ENCODE results near the gene TRMT11.

DNA sequence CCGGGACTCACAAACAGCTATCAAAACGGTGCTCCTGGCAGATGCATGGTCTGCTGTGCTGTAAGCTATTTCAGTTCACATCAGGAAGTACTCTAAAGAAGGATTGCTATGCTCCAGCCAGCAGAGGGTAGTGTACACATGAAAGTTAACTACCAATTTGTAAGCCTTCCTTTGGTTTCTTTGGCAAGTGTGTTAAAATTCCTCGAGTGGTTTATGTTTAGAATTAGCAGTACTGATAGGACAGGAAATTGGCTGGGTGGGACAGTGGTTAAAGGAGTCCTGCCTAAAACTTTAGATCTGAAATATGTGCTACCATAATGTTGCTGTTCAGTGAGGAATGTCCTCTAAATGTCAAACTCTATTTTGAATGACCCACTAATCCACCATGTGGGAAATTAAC lies 47.4 kb downstream of the TRMT11 start:
- TF ChIP-seq, protein P1, sequence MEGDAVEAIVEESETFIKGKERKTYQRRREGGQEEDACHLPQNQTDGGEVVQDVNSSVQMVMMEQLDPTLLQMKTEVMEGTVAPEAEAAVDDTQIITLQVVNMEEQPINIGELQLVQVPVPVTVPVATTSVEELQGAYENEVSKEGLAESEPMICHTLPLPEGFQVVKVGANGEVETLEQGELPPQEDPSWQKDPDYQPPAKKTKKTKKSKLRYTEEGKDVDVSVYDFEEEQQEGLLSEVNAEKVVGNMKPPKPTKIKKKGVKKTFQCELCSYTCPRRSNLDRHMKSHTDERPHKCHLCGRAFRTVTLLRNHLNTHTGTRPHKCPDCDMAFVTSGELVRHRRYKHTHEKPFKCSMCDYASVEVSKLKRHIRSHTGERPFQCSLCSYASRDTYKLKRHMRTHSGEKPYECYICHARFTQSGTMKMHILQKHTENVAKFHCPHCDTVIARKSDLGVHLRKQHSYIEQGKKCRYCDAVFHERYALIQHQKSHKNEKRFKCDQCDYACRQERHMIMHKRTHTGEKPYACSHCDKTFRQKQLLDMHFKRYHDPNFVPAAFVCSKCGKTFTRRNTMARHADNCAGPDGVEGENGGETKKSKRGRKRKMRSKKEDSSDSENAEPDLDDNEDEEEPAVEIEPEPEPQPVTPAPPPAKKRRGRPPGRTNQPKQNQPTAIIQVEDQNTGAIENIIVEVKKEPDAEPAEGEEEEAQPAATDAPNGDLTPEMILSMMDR (conservative IDR thresholded peaks at IDR 0.05 in 1 of 2, IDR thresholded peaks at IDR 0.05 in 1 of 2; ENCODE audit: extremely low read depth in 1 of 2, insufficient read depth in 1 of 2, low read depth in 1 of 2, low read length in 2 of 2): peak; percentile 57 to 66
- TF ChIP-seq EZH2 (IDR thresholded peaks at IDR 0.05; ENCODE audit: borderline replicate concordance, low read length): no peak

Data from mammary epithelial cell (primary cell).